Suprapubic skin (tissue), 4 donors: ENCODE results near the gene DNASE1. TPM values are rescaled to one million over a fixed set of nuclear protein-coding genes. Genes with fewer than 3 reads are reported as not detected.
"Not testable (repeated sequence)": the region's sequence is repeated elsewhere in the genome, so short reads cannot be mapped to it uniquely, and the experiment has no call there.

Experiments used
- DNase-seq, 2 donors: peaks; one replicate each; pipeline ENCODE4 v3.0.0-alpha.2; 2019; ENCODE audit warnings: low spot score in 2 of 2
- H3K27ac ChIP-seq: fragments of 200-600 bp; sonication (generic); one replicate; pipeline ENCODE4 v1.5.1; 2019
- H3K27me3 ChIP-seq: fragments of 200-600 bp; sonication (generic); one replicate; pipeline ENCODE4 v1.5.1; 2019
- H3K36me3 ChIP-seq: fragments of 200-600 bp; sonication (generic); one replicate; pipeline ENCODE4 v1.5.1; 2019
- H3K4me1 ChIP-seq: fragments of 200-600 bp; sonication (generic); one replicate; pipeline ENCODE4 v1.5.1; 2019
- H3K4me3 ChIP-seq: fragments of 200-600 bp; sonication (generic); one replicate; pipeline ENCODE4 v1.5.1; 2019; ENCODE audit warnings: mild to moderate bottlenecking
- H3K9me3 ChIP-seq: fragments of 200-600 bp; sonication (generic); one replicate; pipeline ENCODE4 v1.5.1; 2019
- CTCF ChIP-seq, 2 donors: fragments of 200-600 bp in 1 of 2; fragments of 450-650 bp in 1 of 2; sonication (generic) in 1 of 2; IDR thresholded peaks; one replicate each; pipeline ENCODE4 v1.5.1; 2016 to 2019; ENCODE audit warnings: antibody characterized with exemption in 2 of 2, mild to moderate bottlenecking in 1 of 2, moderate library complexity in 1 of 2
- EP300 ChIP-seq: sonication (generic); formaldehyde crosslinking; IDR thresholded peaks from one replicate; pipeline ENCODE4 v1.6.1; 2017; ENCODE audit warnings: antibody characterized with exemption
- POLR2A ChIP-seq, 2 donors: fragments of 450-650 bp; IDR thresholded peaks; one replicate each; pipeline ENCODE4 v1.6.1; 2017; ENCODE audit warnings: antibody characterized with exemption in 2 of 2, mild to moderate bottlenecking in 2 of 2, moderate library complexity in 2 of 2
- POLR2AphosphoS5 ChIP-seq, 3 donors: sonication (generic); formaldehyde crosslinking; IDR thresholded peaks; one replicate each; pipeline ENCODE4 v1.6.1; 2017; ENCODE audit warnings: antibody characterized with exemption in 3 of 3
- WGBS: methylation state at CpG from one replicate; pipeline ENCODE4 v1.1.5; 2018; 5-methylcytosine and 5-hydroxymethylcytosine counted together
- total RNA-seq, 4 donors: library from RNA; depleted of rRNA; stranded (reverse); fragments of >200 nt; gene quantifications; one replicate each; pipeline ENCODE4 v1.1.0, GENCODE V29; 2016

Gene DNASE1, protein sequence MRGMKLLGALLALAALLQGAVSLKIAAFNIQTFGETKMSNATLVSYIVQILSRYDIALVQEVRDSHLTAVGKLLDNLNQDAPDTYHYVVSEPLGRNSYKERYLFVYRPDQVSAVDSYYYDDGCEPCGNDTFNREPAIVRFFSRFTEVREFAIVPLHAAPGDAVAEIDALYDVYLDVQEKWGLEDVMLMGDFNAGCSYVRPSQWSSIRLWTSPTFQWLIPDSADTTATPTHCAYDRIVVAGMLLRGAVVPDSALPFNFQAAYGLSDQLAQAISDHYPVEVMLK
- total RNA-seq = 10 to 100 TPM; 11.0 to 32.7 (median 23.0) TPM

- no peaks in the 10 kb centered on the region for H3K4me1 ChIP-seq
- H3K27me3 ChIP-seq = no peaks in the 10 kb centered on the region
- DNase-seq = peak; percentile 69 to 83
- WGBS = 89% methylated on average over 9 of the region's 14 CpGs
- H3K36me3 ChIP-seq = peaks cover 55% of the 10 kb centered on the region
- H3K4me3 ChIP-seq = no peak within 1 kb of the TSS
- no peak within 1 kb of the TSS for H3K27ac ChIP-seq
- TF ChIP-seq CTCF (IDR thresholded peaks at IDR 0.05) (peak; percentile 20 to 70), EP300 (no peak)
- H3K9me3 ChIP-seq = no peaks in the 10 kb centered on the region
Measured at GRCh38 chr16:3654249-3654991, at the start of gene DNASE1. Gene DNASE1 (plus strand): TSS chr16:3654691. CDS start chr16:3655374, 683 bp downstream.

DNA sequence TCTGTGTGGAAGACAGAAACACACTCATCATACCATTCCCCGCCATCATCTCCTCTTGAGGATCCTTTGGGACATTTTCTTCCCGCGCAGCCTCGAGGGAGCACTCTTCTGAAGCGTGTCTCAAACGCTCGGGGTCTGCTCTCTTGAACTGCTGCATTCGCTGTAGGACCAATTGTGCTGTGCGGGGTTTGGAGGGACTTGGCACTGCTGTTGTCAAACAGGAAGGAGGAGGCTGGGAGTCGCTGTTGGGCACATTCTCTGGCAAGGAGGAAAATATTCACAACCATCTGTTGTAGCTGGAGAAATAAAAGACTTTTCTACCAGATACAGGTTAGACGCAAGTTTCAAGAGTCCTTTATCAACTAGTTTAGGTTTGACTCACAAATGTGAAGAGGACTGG, 48.0 kb upstream of the DNASE1 start:
- Histone ChIP-seq H3K27ac (no peak overlapping the region), H3K4me1 (peaks cover 10% of the 10 kb centered on the region), H3K9me3 (no peaks in the 10 kb centered on the region), H3K4me3 (no peak overlapping the region), H3K27me3 (no peaks in the 10 kb centered on the region), H3K36me3 (peaks cover 23% of the 10 kb centered on the region)
- no peak for TF ChIP-seq POLR2A (IDR thresholded peaks at IDR 0.05)
- no peak for TF ChIP-seq CTCF (IDR thresholded peaks at IDR 0.05)
- 79% methylated on average over 11 of the region's 11 CpGs for WGBS
- peak in 1 of 2 donors; percentile 41 for DNase-seq

DNA sequence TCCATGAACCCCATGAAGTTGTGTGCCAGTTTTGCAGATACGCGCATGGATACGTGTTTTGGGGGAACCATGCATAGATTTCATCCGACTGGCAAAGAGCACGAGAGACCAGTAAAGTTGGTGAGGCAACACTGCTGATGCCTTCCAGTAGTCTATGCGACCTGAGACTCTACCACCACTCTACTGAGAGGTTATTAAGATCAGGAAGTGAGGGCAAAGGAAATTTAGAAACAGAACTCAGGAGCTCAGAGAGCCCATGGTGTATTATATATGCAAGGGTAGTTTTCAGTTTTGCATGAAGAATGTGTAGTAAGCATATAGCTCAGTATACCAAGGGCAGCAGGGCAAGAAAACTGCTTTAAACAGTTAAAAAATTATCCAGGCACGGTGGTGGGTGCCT, 47.3 kb upstream of the DNASE1 start:
- TF ChIP-seq EP300 (no peak), POLR2AphosphoS5 (IDR thresholded peaks at IDR 0.05) (no peak), POLR2A (IDR thresholded peaks at IDR 0.05) (no peak), CTCF (IDR thresholded peaks at IDR 0.05) (no peak)
- Histone ChIP-seq H3K4me1 (peaks cover 13% of the 10 kb centered on the region), H3K27me3 (no peaks in the 10 kb centered on the region), H3K9me3 (no peaks in the 10 kb centered on the region), H3K36me3 (peaks cover 16% of the 10 kb centered on the region), H3K4me3 (no peak overlapping the region), H3K27ac (no peak overlapping the region)
- no peak for DNase-seq
- 91% methylated on average over 7 of the region's 7 CpGs for WGBS

DNA sequence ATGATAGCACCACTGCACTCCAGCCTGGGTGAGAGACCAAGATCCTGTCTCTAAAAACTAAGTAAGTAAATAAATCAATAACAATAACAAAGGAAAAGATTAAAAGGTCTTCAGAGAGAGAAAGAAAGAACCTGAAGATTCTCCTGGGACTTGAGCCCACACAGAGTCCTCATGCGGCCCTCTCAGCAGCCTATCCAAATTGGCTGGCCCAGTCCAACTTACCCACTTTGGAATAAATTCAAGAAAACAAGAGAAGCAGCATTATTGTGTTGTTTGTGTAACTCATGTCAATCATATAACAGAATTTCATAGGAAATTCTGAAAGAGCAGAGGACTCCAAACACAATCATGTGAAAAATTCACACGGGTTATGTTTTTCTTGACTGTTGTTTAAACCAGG, 46.9 kb upstream of the DNASE1 start:
- H3K36me3 ChIP-seq = peaks cover 11% of the 10 kb centered on the region
- H3K9me3 ChIP-seq = no peaks in the 10 kb centered on the region
- no peak for DNase-seq
- H3K27me3 ChIP-seq = no peaks in the 10 kb centered on the region
- H3K4me3 ChIP-seq = no peak overlapping the region
- H3K4me1 ChIP-seq = peaks cover 18% of the 10 kb centered on the region
- 90% methylated on average over 2 of the region's 2 CpGs for WGBS
- TF ChIP-seq EP300 (no peak), POLR2AphosphoS5 (IDR thresholded peaks at IDR 0.05) (no peak), POLR2A (IDR thresholded peaks at IDR 0.05) (no peak), CTCF (IDR thresholded peaks at IDR 0.05) (no peak)
- no peak overlapping the region for H3K27ac ChIP-seq

DNA sequence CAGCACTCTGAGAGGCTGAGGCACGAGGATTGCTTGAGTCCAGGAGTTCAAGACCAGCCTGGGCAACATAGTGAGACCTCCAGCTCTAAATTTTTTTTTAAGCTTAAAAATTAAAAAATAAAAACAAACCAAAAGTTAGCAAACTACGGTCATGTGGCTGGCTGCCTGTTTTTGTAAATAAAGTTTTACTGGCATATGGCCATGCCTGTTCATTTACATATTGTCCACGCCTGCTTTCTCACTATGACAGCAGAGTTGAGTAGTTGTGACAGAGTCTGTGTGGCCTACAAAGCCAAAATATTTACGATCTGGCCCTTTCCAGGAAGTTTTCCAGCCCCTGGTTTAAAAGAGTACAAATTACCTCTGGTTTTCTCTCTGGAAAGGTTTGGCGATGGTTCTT, 46.4 kb upstream of the DNASE1 start:
- no peak overlapping the region for H3K4me3 ChIP-seq
- 80% methylated on average over 5 of the region's 5 CpGs for whole genome bisulfite sequencing
- TF ChIP-seq POLR2AphosphoS5 (IDR thresholded peaks at IDR 0.05) (no peak), POLR2A (IDR thresholded peaks at IDR 0.05) (no peak), EP300 (no peak), CTCF (IDR thresholded peaks at IDR 0.05) (no peak)
- no peak overlapping the region for H3K27ac ChIP-seq
- H3K27me3 ChIP-seq = no peaks in the 10 kb centered on the region
- H3K4me1 ChIP-seq = peaks cover 21% of the 10 kb centered on the region
- H3K36me3 ChIP-seq = peaks cover 7% of the 10 kb centered on the region
- no peaks in the 10 kb centered on the region for H3K9me3 ChIP-seq
- no peak for DNase-seq

GRCh38 chr16:3608976-3609375, 45.5 kb upstream of the DNASE1 start:
- WGBS = 96% methylated on average over 13 of the region's 13 CpGs
- H3K9me3 ChIP-seq, H3K4me3 ChIP-seq, H3K27me3 ChIP-seq, H3K36me3 ChIP-seq, H3K27ac ChIP-seq: not testable (repeated sequence)
- H3K4me1 ChIP-seq = peaks cover 24% of the 10 kb centered on the region
- peak in 1 of 2 donors; percentile 55 for DNase-seq
